GM19397 (cell line): ENCODE results near the gene PAMR1.
A peak's percentile ranks its signal among the peaks of the same experiment; 100 is the strongest.

Experiments used
- ATAC-seq: cut with Tn5 transposase; IDR thresholded peaks from one replicate; pipeline ENCODE4 v1.9.1; 2021; ENCODE audit warnings: mild to moderate bottlenecking, moderate library complexity; ENCODE audit not compliant: unreplicated experiment

PAMR1 gene

GRCh38 chr11:35412285-35412684, 113.1 kb downstream of the PAMR1 start:
- no peak for ATAC-seq

GRCh38 chr11:35407041-35407440, 118.4 kb downstream of the PAMR1 start:
- no peak for ATAC-seq

GRCh38 chr11:35404388-35404775, 121.0 kb downstream of the PAMR1 start:
- no peak for ATAC-seq

- ATAC-seq, result no peak
These were observed 121.5 kb downstream of the PAMR1 start for GRCh38 chr11:35403765-35404387.

- ATAC-seq, result no peak
These were observed 122.4 kb downstream of the PAMR1 start for GRCh38 chr11:35402751-35403660.

- no peak for ATAC-seq
These were observed 126.5 kb downstream of the PAMR1 start for GRCh38 chr11:35398881-35399280.

- ATAC-seq, result no peak
These were observed 130.5 kb downstream of the PAMR1 start for GRCh38 chr11:35394941-35395340.

GRCh38 chr11:35393098-35393497, 132.3 kb downstream of the PAMR1 start:
- no peak for ATAC-seq

- peak; percentile 61 for ATAC-seq
These were observed 133.3 kb downstream of the PAMR1 start for GRCh38 chr11:35391922-35392688.

GRCh38 chr11:35390737-35391682, 134.4 kb downstream of the PAMR1 start:
- ATAC-seq, result peak; percentile 69

- ATAC-seq, result no peak
These were observed 135.4 kb downstream of the PAMR1 start for GRCh38 chr11:35389897-35390465.

- no peak for ATAC-seq
These were observed 136.3 kb downstream of the PAMR1 start for GRCh38 chr11:35389112-35389511.

- no peak for ATAC-seq
These were observed 137.4 kb downstream of the PAMR1 start for GRCh38 chr11:35388061-35388460.

- no peak for ATAC-seq
These were observed 138.1 kb downstream of the PAMR1 start for GRCh38 chr11:35387111-35387982.

- no peak for ATAC-seq
These were observed 141.5 kb downstream of the PAMR1 start for GRCh38 chr11:35383953-35384352.
